DOHH2 (cell line): ENCODE measurements around the gene MARCHF3.

ENCODE experiments used
- CTCF ChIP-seq: fragments of 200-600 bp; sonication (generic); IDR thresholded peaks from one replicate; pipeline ENCODE4 v1.5.1; 2014; ENCODE audit warnings: antibody characterized with exemption, mild to moderate bottlenecking, low read depth, low read length; ENCODE audit not compliant: poor library complexity, severe bottlenecking
- EZH2phosphoT487 ChIP-seq: fragments of 200-600 bp; sonication (generic); IDR thresholded peaks from 2 replicates; pipeline ENCODE4 v1.6.1; 2017; ENCODE audit warnings: borderline replicate concordance, mild to moderate bottlenecking, antibody characterized with exemption, low read length, moderate library complexity, mixed read lengths

- TF ChIP-seq CTCF (no peak), EZH2phosphoT487 (no peak)
Observed at GRCh38 chr5:126858441-126858840, 171.9 kb downstream of the MARCHF3 start.
